ENCODE data around the gene ERH. TPM values are rescaled to one million over a fixed set of nuclear protein-coding genes. Genes with fewer than 3 reads are reported as not detected.

ERH gene
- total RNA-seq, 1 experiment from 2014 or later: 352 TPM

GRCh38 chr14:69387311-69387710 is 10.8 kb downstream of the ERH start:
- no peak overlapping the region for H3K27ac ChIP-seq (ENCODE audit: low read depth, low read length)
- DNase-seq (ENCODE audit: low read depth, low spot score): no peak
- H3K9ac ChIP-seq (ENCODE audit: low read length): no peak overlapping the region
- peaks cover 100% of the 10 kb centered on the region for H3K79me2 ChIP-seq (ENCODE audit: insufficient read depth, low read length)
- no peaks in the 10 kb centered on the region for H3K4me1 ChIP-seq (ENCODE audit: control insufficient read depth in 1 of 2, insufficient read depth in 2 of 2, low read length in 2 of 2)
- POLR2A ChIA-PET: interaction anchor here (0.6 kb wide), 1 partner anchor 151 kb away, joined by 3 read pairs; no protein-coding TSS in a partner anchor
- RAD21 ChIA-PET (ENCODE audit: low non-redundant PET in 1 of 2, low total read pairs in 2 of 2, uncharacterized antibody in 2 of 2, unreplicated experiment in 2 of 2): no interaction called here
- no TSS peak for BruUV-seq (replicated peaks)
- no peak overlapping the region for H2AFZ ChIP-seq (ENCODE audit: low read depth, low read length, poor library complexity, severe bottlenecking)
- no peaks in the 10 kb centered on the region for H3K27me3 ChIP-seq (ENCODE audit: insufficient read depth, low read length)
- peaks cover 60 to 76% of the 10 kb centered on the region in 2 experiments for H3K36me3 ChIP-seq (ENCODE audit: control insufficient read depth in 1 of 2, insufficient read depth in 2 of 2, low read length in 2 of 2)
- CTCF ChIA-PET: no interaction called here
- TF ChIP-seq CTCF (IDR thresholded peaks at IDR 0.05 in 2 of 3, conservative IDR thresholded peaks at IDR 0.05 in 1 of 3; ENCODE audit: borderline replicate concordance in 1 of 3, insufficient read depth in 1 of 3, low read depth in 2 of 3, low read length in 2 of 3): no peak
- TF ChIP-seq CEBPB (IDR thresholded peaks at IDR 0.05; ENCODE audit: low read depth): no peak
- TF ChIP-seq TCF7L2 (IDR thresholded peaks at IDR 0.05; ENCODE audit: borderline replicate concordance, extremely low read depth, insufficient read depth, insufficient read length): no peak
- TF ChIP-seq EGR1 (IDR thresholded peaks at IDR 0.05; ENCODE audit: low read depth): no peak
- TF ChIP-seq SRF (IDR thresholded peaks at IDR 0.05; ENCODE audit: low read depth): no peak
- TF ChIP-seq REST (IDR thresholded peaks at IDR 0.05; ENCODE audit: low read depth): no peak
- TF ChIP-seq ELF1 (IDR thresholded peaks at IDR 0.05; ENCODE audit: borderline replicate concordance, low read depth): no peak
- TF ChIP-seq ZBTB33 (IDR thresholded peaks at IDR 0.05; ENCODE audit: extremely low read depth, insufficient replicate concordance, low read length): no peak
- no peak overlapping the region for H3K4me2 ChIP-seq (ENCODE audit: low read length)
- intact Hi-C loops (cut with micrococcal nuclease): no loop called here
- H3K9me3 ChIP-seq (ENCODE audit: control insufficient read depth in 1 of 2, insufficient read depth in 1 of 2, low read depth in 1 of 2, low read length in 2 of 2): no peaks in the 10 kb centered on the region
- no peaks in the 10 kb centered on the region for H3K9me2 ChIP-seq (ENCODE audit: insufficient read depth)
- no peak for ATAC-seq
- no peak overlapping the region for H3K4me3 ChIP-seq (replicated peaks in 1 of 2; ENCODE audit: low read depth in 1 of 2, low read length in 2 of 2)
- peaks cover 57% of the 10 kb centered on the region; the same call in 1 of the 2 replicates for H4K20me1 ChIP-seq (ENCODE audit: insufficient read depth)

All from HCT116 (cell line).